ENCODE measurements around the gene TGFBRAP1.
"Not testable (repeated sequence)": the region's sequence is repeated elsewhere in the genome, so short reads cannot be mapped to it uniquely, and the experiment has no call there.

Gene TGFBRAP1

GRCh38 chr2:105256431-105257047 is 73.0 kb downstream of the TGFBRAP1 start:
- Histone ChIP-seq H3K36me3 (ENCODE audit: control insufficient read depth, insufficient read depth, low read length) (no peaks in the 10 kb centered on the region), H3K27me3 (ENCODE audit: control insufficient read depth, insufficient read depth, low read length, poor library complexity, severe bottlenecking) (no peaks in the 10 kb centered on the region), H3K9me3 (ENCODE audit: control insufficient read depth, low read length) (no peaks in the 10 kb centered on the region), H3K4me1 (ENCODE audit: control insufficient read depth, insufficient read depth, low read length) (no peaks in the 10 kb centered on the region), H3K27ac (ENCODE audit: insufficient read depth, low read depth, low read length, poor library complexity, severe bottlenecking) (no peak overlapping the region), H3K4me3 (ENCODE audit: insufficient read depth, low read depth, low read length) (no peak overlapping the region)
- WGBS, 2 experiments: 84 to 89% methylated on average over 10 to 11 of the region's 11 CpGs

DNA sequence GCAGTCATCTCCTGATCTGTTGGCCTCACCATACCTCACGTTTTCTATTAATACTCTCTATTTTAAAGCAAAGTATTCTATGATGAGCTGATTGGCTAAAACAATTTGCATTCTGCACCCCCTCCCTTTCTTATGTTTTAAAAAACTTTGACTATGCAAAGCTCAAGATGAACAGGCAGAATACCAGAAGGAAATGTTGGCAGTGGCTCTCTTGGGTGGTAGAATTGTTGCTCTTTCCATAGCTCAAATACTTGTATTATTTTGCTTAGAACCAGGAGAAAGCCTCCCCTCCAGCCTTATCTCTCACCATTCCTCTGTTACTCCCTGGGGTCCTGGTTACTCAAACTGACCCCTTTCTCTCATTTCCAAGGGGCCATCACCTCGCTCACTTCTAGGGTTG is 73.6 kb downstream of the TGFBRAP1 start:
- WGBS, 2 experiments: 87 to 89% methylated on average over 1 to 2 of the region's 2 CpGs
- Histone ChIP-seq H3K4me3 (ENCODE audit: insufficient read depth, low read depth, low read length) (no peak overlapping the region), H3K9me3 (ENCODE audit: control insufficient read depth, low read length) (no peaks in the 10 kb centered on the region), H3K27me3 (ENCODE audit: control insufficient read depth, insufficient read depth, low read length, poor library complexity, severe bottlenecking) (no peaks in the 10 kb centered on the region), H3K4me1 (ENCODE audit: control insufficient read depth, insufficient read depth, low read length) (no peaks in the 10 kb centered on the region), H3K27ac (ENCODE audit: insufficient read depth, low read depth, low read length, poor library complexity, severe bottlenecking) (no peak overlapping the region), H3K36me3 (ENCODE audit: control insufficient read depth, insufficient read depth, low read length) (no peaks in the 10 kb centered on the region)

DNA sequence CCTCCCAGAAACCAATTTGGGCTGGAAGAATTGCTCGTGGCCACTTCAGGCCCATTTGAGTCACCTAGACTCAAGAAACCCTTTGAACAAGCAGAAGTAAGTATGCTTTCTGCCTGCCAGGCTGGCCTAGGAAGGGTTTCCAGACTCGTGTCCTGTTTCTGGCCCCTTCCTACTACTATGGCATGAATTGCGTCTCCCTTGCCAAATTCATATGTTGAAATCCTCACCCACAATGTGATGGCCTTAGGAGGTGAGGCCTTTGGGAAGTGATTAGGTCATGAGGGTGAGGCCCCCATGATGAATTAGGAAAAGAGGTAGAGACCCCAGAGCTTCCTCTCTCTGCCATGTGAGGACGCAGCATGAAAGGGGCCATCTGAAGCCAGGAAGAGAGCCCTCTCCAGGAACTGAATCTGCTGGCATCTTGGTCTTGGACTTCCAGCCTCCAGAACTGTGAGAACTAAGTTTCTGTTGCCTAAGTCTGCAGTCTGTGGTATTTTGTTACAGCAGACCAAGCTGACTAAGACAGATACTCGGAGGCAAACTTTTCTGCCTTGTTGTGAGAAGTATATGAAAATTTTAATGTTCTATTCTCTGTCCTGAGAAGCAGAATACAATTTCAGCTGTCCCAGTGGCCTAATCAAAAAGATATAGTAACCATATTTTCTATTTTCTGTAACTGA is 74.9 kb downstream of the TGFBRAP1 start:
- H3K4me3 ChIP-seq (ENCODE audit: insufficient read depth, low read depth, low read length): no peak overlapping the region
- no peak overlapping the region for H3K27ac ChIP-seq (ENCODE audit: insufficient read depth, low read depth, low read length, poor library complexity, severe bottlenecking)
- 92 to 93% methylated on average over 5 of the region's 5 CpGs for WGBS, 2 experiments
- no peaks in the 10 kb centered on the region for H3K9me3 ChIP-seq (ENCODE audit: control insufficient read depth, low read length)
- H3K36me3 ChIP-seq (ENCODE audit: control insufficient read depth, insufficient read depth, low read length): no peaks in the 10 kb centered on the region
- H3K27me3 ChIP-seq (ENCODE audit: control insufficient read depth, insufficient read depth, low read length, poor library complexity, severe bottlenecking): no peaks in the 10 kb centered on the region
- H3K4me1 ChIP-seq (ENCODE audit: control insufficient read depth, insufficient read depth, low read length): no peaks in the 10 kb centered on the region

DNA sequence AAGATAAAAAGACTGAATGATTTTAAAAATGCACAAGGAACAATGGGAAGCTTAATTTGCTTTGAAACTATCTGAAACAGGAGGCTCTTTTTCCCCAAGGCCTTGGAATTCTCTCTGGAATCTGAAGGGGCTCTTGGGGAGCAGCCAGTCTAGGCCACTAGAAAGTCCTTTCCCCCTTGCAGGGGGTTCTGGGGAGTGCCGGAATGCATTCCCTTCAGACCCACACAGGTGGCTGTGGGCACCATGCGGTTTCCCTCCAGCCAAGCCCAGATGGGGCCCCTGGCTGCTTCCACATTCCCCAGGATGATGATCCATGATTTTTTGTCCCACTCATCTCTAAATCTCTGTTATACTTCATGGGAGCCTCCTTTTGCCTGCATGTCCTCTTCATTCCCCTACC is 77.3 kb downstream of the TGFBRAP1 start:
- Histone ChIP-seq H3K9me3 (ENCODE audit: control insufficient read depth, low read length) (no peaks in the 10 kb centered on the region), H3K27me3 (ENCODE audit: control insufficient read depth, insufficient read depth, low read length, poor library complexity, severe bottlenecking) (no peaks in the 10 kb centered on the region), H3K4me3 (ENCODE audit: insufficient read depth, low read depth, low read length) (no peak overlapping the region), H3K4me1 (ENCODE audit: control insufficient read depth, insufficient read depth, low read length) (no peaks in the 10 kb centered on the region), H3K36me3 (ENCODE audit: control insufficient read depth, insufficient read depth, low read length) (no peaks in the 10 kb centered on the region), H3K27ac (ENCODE audit: insufficient read depth, low read depth, low read length, poor library complexity, severe bottlenecking) (no peak overlapping the region)
- WGBS, 2 experiments: 79 to 94% methylated on average over 2 of the region's 2 CpGs

- WGBS, 2 experiments: 95 to 97% methylated on average over 43 of the region's 43 CpGs
- H3K27ac ChIP-seq (ENCODE audit: insufficient read depth, low read depth, low read length, poor library complexity, severe bottlenecking); H3K9me3 ChIP-seq (ENCODE audit: control insufficient read depth, low read length); H3K4me1 ChIP-seq (ENCODE audit: control insufficient read depth, insufficient read depth, low read length); H3K36me3 ChIP-seq (ENCODE audit: control insufficient read depth, insufficient read depth, low read length); H3K27me3 ChIP-seq (ENCODE audit: control insufficient read depth, insufficient read depth, low read length, poor library complexity, severe bottlenecking); H3K4me3 ChIP-seq (ENCODE audit: insufficient read depth, low read depth, low read length): not testable (repeated sequence)
These were observed 78.4 kb downstream of the TGFBRAP1 start for GRCh38 chr2:105251016-105251648.

GRCh38 chr2:105249891-105250290 is 79.6 kb downstream of the TGFBRAP1 start:
- WGBS, 2 experiments: 90 to 95% methylated on average over 4 of the region's 4 CpGs
- H3K9me3 ChIP-seq (ENCODE audit: control insufficient read depth, low read length): no peaks in the 10 kb centered on the region
- H3K4me1 ChIP-seq (ENCODE audit: control insufficient read depth, insufficient read depth, low read length): no peaks in the 10 kb centered on the region
- H3K27me3 ChIP-seq (ENCODE audit: control insufficient read depth, insufficient read depth, low read length, poor library complexity, severe bottlenecking): no peaks in the 10 kb centered on the region
- no peaks in the 10 kb centered on the region for H3K36me3 ChIP-seq (ENCODE audit: control insufficient read depth, insufficient read depth, low read length)
- H3K4me3 ChIP-seq (ENCODE audit: insufficient read depth, low read depth, low read length): no peak overlapping the region
- H3K27ac ChIP-seq (ENCODE audit: insufficient read depth, low read depth, low read length, poor library complexity, severe bottlenecking): no peak overlapping the region

DNA sequence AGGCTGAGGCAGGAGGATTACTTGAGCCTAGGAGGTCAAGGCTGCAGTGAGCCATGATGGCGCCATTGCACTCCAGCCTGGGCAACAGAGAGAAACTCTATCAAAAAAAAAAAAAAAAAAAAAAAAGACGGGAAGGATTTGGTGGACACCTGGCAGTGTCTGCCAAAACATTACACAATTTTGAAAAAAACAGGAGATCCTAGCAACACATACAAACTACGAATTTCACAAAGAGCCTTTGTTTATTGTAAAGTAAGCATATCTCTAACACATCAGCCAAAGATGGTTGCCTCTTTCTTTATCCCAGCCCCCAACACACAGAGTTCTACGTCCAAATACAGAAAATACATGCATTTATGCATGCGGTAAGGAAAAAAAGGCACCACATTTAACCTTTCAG is 80.4 kb downstream of the TGFBRAP1 start:
- no peaks in the 10 kb centered on the region for H3K9me3 ChIP-seq (ENCODE audit: control insufficient read depth, low read length)
- no peaks in the 10 kb centered on the region for H3K36me3 ChIP-seq (ENCODE audit: control insufficient read depth, insufficient read depth, low read length)
- 61 to 73% methylated on average over 4 to 5 of the region's 5 CpGs for WGBS, 2 experiments

DNA sequence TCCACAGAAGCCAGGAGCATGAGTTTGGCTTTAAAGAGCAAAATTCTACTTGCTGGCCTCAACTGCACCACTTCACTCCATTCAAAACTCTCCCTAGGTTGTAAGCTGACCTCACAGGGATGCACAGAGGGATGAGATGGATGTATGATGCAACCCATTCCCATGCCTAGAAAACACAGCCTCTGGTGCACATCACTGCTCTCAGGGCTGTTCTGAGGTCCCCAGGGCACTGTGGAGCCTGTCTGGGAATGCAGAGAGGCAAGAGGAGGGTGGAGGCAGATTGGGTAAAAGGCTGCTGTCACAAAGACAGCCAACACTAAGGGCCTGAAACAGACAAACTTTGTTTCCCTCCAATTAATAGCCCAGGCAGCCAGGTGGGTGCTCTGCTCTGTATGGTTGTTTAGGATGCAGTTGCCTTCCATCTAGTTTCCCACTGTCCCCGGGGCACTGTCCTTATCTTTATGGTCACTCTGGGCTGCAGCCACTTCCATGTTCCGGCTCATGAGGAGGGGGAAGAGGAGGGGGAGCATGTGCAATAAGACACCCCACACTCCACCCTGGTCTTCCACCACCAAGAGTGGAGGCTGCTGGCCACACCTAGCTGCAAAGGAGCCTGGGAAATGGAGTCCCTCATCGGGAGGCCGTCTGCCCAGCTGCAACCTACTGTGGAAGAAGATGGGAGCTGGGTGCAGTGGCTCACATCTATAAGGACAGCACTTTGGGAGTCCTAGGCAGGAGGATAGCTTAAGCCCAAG is 81.0 kb downstream of the TGFBRAP1 start:
- no peaks in the 10 kb centered on the region for H3K36me3 ChIP-seq (ENCODE audit: control insufficient read depth, insufficient read depth, low read length)
- no peaks in the 10 kb centered on the region for H3K4me1 ChIP-seq (ENCODE audit: control insufficient read depth, insufficient read depth, low read length)
- H3K9me3 ChIP-seq (ENCODE audit: control insufficient read depth, low read length): no peaks in the 10 kb centered on the region
- WGBS, 2 experiments: 83 to 87% methylated on average over 4 of the region's 4 CpGs
- H3K27ac ChIP-seq (ENCODE audit: insufficient read depth, low read depth, low read length, poor library complexity, severe bottlenecking): no peak overlapping the region
- H3K27me3 ChIP-seq (ENCODE audit: control insufficient read depth, insufficient read depth, low read length, poor library complexity, severe bottlenecking): no peaks in the 10 kb centered on the region
- no peak overlapping the region for H3K4me3 ChIP-seq (ENCODE audit: insufficient read depth, low read depth, low read length)

More for the DNA sequence above, 80.4 kb downstream of the TGFBRAP1 start:
- Histone ChIP-seq H3K27me3 (ENCODE audit: control insufficient read depth, insufficient read depth, low read length, poor library complexity, severe bottlenecking) (no peaks in the 10 kb centered on the region), H3K27ac (ENCODE audit: insufficient read depth, low read depth, low read length, poor library complexity, severe bottlenecking) (no peak overlapping the region), H3K4me3 (ENCODE audit: insufficient read depth, low read depth, low read length) (no peak overlapping the region), H3K4me1 (ENCODE audit: control insufficient read depth, insufficient read depth, low read length) (no peaks in the 10 kb centered on the region)

DNA sequence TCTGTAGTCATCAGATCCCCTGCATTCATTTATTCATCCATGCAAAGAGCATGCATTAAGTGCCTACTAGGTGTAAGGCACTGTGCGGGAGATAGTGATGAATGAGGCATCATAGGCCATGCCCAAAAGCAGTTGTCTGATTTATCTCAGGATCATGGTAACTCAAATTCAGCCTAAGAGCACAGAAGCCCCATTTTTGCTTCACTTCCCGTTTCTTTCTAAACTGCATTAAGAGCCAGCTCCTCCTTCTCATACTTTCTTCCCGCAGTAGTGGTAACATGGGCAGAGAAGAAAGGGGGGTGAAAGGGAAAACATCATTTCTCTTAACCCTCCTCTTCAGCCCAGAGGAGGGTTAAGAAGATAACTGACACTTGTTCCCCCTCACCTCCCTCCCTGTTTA is 85.1 kb downstream of the TGFBRAP1 start:
- Histone ChIP-seq H3K27ac (ENCODE audit: insufficient read depth, low read depth, low read length, poor library complexity, severe bottlenecking) (no peak overlapping the region), H3K9me3 (ENCODE audit: control insufficient read depth, low read length) (no peaks in the 10 kb centered on the region), H3K4me1 (ENCODE audit: control insufficient read depth, insufficient read depth, low read length) (no peaks in the 10 kb centered on the region), H3K27me3 (ENCODE audit: control insufficient read depth, insufficient read depth, low read length, poor library complexity, severe bottlenecking) (no peaks in the 10 kb centered on the region), H3K36me3 (ENCODE audit: control insufficient read depth, insufficient read depth, low read length) (no peaks in the 10 kb centered on the region), H3K4me3 (ENCODE audit: insufficient read depth, low read depth, low read length) (no peak overlapping the region)
- WGBS, 2 experiments: 91 to 93% methylated on average over 2 to 3 of the region's 3 CpGs

GRCh38 chr2:105243961-105244360 is 85.6 kb downstream of the TGFBRAP1 start:
- H3K4me3 ChIP-seq (ENCODE audit: insufficient read depth, low read depth, low read length): no peak overlapping the region
- H3K27me3 ChIP-seq (ENCODE audit: control insufficient read depth, insufficient read depth, low read length, poor library complexity, severe bottlenecking): no peaks in the 10 kb centered on the region
- WGBS, 2 experiments: 71 to 74% methylated on average over 5 of the region's 5 CpGs
- H3K9me3 ChIP-seq (ENCODE audit: control insufficient read depth, low read length): no peaks in the 10 kb centered on the region
- no peaks in the 10 kb centered on the region for H3K4me1 ChIP-seq (ENCODE audit: control insufficient read depth, insufficient read depth, low read length)
- H3K36me3 ChIP-seq (ENCODE audit: control insufficient read depth, insufficient read depth, low read length): no peaks in the 10 kb centered on the region
- no peak overlapping the region for H3K27ac ChIP-seq (ENCODE audit: insufficient read depth, low read depth, low read length, poor library complexity, severe bottlenecking)
